GM18868 (cell line): Measurements from ENCODE around the gene RHOG.
A peak's percentile ranks its signal among the peaks of the same experiment; 100 is the strongest.
"Not testable (repeated sequence)": the region's sequence is repeated elsewhere in the genome, so short reads cannot be mapped to it uniquely, and the experiment has no call there.

ENCODE experiments used
- ATAC-seq: cut with Tn5 transposase; IDR thresholded peaks from one replicate; pipeline ENCODE4 v1.9.1; 2021; ENCODE audit warnings: mild to moderate bottlenecking, moderate library complexity; ENCODE audit not compliant: unreplicated experiment

Gene RHOG

DNA sequence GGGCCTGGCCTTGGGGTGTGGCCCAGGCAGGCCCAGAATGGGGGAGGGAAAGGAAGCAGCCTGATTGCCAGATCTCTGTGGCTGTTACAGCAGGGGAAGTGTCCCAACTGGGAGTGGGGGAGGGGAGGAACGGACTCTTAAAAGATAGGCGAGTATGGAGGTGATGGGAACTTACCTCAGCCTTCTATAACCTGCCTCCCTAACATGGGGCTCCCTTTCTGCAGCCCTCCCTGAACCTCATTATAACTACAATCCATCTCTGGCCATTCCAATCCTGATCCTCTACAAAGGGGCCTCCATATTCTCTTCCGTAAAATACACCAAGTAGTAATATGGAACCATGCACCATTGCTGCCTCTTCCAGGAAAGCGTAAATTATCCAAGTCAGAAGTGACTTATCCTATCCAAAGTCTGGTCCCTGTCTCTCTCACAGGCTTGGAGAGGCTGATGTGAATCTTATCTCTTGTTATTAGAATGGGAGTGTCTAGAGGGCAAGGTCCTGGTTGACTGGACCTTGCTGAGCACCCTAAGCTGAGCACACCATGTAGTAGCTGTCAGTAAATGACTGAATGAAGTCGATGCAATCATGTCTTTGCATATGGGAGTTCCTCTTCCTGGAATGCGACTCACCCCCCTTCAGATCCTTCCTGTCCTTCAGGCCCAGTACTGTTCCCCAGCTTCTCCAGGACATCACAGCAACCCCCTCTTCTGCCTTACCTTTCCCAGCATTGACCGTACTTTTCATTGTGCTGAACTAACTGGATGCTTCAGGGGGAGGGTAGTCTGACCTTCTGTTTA, 5.9 kb downstream of the RHOG start:
- ATAC-seq = no peak

DNA sequence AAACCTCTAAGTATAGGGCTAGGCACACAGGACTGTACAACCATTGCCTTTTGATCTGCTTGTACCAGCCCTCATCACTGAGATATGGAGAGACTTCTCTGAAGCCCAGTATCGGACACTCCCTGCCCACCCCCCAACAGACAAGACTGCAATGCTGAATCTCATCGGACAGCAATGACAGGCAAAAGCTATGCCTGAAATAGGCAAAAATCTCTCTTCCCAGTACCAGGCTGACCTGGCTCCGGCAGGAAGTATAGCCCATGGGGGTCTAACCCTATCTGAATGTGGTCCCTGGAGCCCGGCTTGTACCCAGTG, 6.5 kb downstream of the RHOG start:
- ATAC-seq = no peak

DNA sequence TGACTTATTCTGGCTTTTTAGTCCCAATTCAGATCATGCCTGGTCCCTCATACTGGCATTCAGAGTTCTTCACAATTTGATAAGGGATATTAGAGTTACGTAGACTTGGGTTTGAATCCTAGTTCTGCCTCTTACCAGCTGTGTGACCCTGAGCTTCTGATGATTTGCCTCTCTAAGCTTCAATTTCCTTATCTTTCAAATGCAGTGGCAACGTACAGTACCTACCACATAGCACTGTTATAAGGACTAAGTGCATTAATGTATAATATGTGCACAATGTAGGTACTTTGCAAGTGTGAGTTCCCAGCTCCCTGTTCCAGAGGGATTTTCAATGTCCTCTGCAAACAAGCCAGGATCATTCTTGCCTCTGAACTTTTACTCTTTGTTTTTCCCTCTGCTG, 7.3 kb downstream of the RHOG start:
- no peak for ATAC-seq

DNA sequence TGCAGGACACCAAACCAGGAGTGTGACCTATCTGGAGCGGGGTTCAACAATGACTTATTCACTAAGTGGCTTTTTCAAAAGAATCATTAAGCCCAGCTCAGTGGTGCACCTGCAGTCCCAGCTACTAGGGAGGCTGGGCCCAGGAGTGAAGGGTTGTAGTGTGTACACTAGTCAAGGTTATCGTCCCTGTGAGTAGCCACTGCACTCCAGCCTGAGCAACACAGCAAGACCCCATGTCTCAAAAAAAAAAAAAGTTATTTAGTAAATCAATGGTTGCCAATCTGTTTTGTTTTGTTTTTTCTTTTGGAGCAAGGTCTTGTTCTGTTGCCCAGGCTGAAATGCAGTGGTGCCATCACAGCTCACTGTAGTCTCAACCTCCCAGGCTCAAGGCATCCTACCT, 7.9 kb downstream of the RHOG start:
- no peak for ATAC-seq

- no peak for ATAC-seq
These were observed 9.2 kb downstream of the RHOG start for GRCh38 chr11:3831378-3832239.

- no peak for ATAC-seq
These were observed 10.0 kb downstream of the RHOG start for GRCh38 chr11:3830730-3831129.

GRCh38 chr11:3830088-3830487, 10.7 kb downstream of the RHOG start:
- no peak for ATAC-seq

GRCh38 chr11:3827434-3828186, 13.1 kb downstream of the RHOG start:
- no peak for ATAC-seq

DNA sequence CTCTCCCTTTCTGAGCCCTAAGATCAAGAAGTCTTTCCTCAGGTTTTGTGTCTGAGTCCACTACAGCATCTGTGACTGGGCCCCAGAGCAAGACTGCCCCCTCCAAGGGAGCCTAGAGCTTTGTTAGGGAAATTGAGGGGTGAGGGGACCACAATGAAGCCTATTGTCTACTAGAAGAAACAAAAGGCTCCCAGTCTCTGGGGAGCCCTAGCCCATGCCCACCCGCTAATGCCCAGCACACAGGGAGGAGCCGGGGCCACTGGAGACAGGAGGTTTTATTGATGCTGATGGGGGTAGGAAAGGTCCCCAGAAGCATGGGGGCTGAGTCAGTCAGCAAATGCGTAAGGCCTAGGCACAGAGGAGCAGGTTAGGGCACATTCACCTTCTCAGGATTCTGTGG, 14.0 kb downstream of the RHOG start:
- ATAC-seq = no peak

DNA sequence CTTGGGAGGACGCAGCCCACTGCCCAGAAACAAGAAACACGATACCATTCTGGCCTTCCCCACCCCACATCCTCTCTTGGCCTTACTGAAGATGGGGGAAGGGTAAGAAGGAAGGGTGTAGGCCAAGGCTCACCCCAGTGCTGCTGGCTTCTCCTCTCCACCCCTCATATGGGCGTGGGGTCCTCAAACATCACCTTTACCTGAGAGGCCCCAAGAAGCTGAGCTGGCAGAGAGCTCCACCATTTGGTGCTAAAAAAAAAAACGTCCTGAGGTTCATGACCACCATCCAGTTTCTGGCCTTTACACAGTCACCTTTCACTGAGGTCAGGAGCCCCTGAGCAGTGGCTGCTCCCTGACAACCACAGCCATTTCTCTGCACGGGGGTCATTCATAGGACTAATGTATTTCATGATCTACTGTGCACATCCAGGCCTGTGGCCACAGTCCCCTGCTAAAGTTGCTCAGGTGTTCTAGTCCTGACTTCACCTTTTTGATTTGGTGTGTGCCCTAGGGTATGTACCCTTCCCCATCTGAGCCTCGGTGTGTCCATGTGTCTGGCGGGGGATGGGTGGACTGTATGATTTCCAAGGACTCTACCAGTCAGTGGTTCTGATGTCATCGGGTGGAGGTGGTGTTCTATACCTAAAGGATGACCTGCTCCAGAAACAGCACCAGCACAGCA, 15.1 kb downstream of the RHOG start:
- ATAC-seq = no peak

GRCh38 chr11:3824714-3825472, 15.9 kb downstream of the RHOG start:
- peak; percentile 94 for ATAC-seq

GRCh38 chr11:3823762-3824506, 16.8 kb downstream of the RHOG start:
- ATAC-seq = no peak

GRCh38 chr11:3823303-3823702, 17.5 kb downstream of the RHOG start:
- ATAC-seq = no peak

GRCh38 chr11:3822312-3822711, 18.4 kb downstream of the RHOG start:
- no peak for ATAC-seq

GRCh38 chr11:3820971-3821370, 19.8 kb downstream of the RHOG start:
- ATAC-seq = no peak

GRCh38 chr11:3817181-3817800, 23.5 kb downstream of the RHOG start:
- ATAC-seq = no peak

DNA sequence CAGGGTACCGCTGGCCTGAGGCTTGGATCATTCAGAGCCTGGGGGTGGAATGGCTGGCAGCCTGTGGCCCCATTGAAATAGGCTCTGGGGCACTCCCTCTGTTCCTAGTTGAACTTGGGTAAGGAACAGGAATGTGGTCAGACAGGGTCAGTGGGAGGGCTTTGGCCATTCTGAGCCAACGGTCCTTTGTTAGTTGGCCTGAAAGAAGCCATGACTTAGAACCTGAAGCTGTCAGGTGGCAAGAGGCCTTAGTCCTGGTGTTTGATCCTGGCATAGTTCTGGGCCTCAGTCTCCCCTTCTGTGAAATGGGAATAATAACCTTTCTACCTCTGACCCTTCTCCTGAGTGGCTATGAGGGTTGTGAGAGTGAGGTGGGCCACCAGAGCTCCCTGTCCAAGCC, 24.1 kb downstream of the RHOG start:
- no peak for ATAC-seq

- no peak for ATAC-seq
These were observed 24.9 kb downstream of the RHOG start for GRCh38 chr11:3815845-3816244.

DNA sequence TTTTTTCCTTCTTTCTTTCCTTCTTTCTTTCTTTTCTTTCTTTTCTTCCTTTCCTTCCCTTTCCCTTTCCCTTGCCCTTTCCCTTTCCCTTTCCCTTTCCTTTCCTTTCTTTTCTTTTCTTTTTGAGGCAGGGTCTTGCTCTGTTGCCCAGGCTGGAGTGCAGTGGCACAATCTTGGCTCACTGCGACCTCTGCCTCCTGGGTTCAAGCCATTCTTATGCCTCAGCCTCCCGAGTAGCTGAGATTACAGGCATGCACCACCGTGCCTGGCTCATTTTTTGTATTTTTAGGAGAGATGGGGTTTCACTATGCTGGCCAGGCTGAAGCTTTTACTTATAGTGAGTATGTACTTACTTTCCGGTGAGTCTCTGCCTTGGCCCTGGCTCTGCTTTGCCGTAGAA, 25.9 kb downstream of the RHOG start:
- not testable (repeated sequence) for ATAC-seq
